Measurements from ENCODE around the gene SATL1. TPM values are rescaled to one million over a fixed set of nuclear protein-coding genes. Genes with fewer than 3 reads are reported as not detected.

Gene SATL1
- total and polyA plus RNA-seq, 9 donors, result 0.02 to 0.10 TPM; not detected in 7

DNA sequence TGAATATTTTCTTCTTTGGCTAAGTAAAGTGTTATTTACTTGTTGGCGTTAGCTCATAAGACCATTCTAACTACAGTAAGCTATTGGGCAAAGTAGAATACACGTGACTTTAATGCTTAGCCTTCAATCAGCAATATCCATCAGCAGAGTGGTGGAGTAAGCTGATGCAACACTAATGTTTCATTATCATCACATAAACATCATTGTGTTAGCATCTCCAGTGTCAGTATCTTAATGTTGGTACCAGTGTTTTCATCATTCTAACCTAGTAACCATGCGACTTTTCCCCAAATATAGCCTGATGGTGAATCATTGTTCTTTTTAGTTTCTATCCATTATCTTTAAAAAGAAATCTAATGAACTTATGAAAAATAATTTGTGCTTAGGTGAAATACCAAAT is 191.4 kb downstream of the SATL1 start:
- no peak for DNase-seq
- Histone ChIP-seq H3K27ac (no peak overlapping the region), H3K4me1 (ENCODE audit: insufficient read depth) (no peaks in the 10 kb centered on the region), H3K27me3 (no peaks in the 10 kb centered on the region), H3K36me3 (no peaks in the 10 kb centered on the region), H3K4me3 (no peak overlapping the region), H3K9me3 (no peaks in the 10 kb centered on the region)
- WGBS, 3 donors, result 35 to 52% (median 43%) methylated on average over 3 of the region's 3 CpGs
- intact Hi-C loops (cut with DNase I), result no loop called here
- TF ChIP-seq, protein P1, sequence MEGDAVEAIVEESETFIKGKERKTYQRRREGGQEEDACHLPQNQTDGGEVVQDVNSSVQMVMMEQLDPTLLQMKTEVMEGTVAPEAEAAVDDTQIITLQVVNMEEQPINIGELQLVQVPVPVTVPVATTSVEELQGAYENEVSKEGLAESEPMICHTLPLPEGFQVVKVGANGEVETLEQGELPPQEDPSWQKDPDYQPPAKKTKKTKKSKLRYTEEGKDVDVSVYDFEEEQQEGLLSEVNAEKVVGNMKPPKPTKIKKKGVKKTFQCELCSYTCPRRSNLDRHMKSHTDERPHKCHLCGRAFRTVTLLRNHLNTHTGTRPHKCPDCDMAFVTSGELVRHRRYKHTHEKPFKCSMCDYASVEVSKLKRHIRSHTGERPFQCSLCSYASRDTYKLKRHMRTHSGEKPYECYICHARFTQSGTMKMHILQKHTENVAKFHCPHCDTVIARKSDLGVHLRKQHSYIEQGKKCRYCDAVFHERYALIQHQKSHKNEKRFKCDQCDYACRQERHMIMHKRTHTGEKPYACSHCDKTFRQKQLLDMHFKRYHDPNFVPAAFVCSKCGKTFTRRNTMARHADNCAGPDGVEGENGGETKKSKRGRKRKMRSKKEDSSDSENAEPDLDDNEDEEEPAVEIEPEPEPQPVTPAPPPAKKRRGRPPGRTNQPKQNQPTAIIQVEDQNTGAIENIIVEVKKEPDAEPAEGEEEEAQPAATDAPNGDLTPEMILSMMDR (IDR thresholded peaks at IDR 0.05), result no peak
- TF ChIP-seq POLR2A (IDR thresholded peaks at IDR 0.05) (no peak), EP300 (IDR thresholded peaks at IDR 0.05) (no peak)

DNA sequence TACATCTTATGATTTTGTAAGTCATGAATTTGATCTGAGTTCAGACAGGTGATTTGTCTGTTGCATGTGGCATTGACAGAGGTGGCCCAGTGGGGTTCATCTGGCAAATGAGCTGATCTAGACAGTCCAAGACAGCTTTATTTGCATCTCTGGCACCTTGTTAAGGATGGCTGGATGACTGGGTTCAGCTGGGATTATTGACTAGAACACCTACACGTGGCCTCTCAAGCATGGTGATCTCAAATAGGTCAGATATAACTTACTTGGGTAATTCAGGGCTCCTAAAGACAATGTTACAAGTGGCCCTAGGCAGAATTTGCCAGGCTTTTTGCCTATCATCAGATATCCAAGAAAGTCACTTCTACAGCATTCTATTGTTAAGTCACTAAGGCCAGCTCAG is 192.0 kb downstream of the SATL1 start:
- no peak overlapping the region for H3K27ac ChIP-seq
- intact Hi-C loops (cut with DNase I), result no loop called here

More for the DNA sequence above, 192.0 kb downstream of the SATL1 start:
- WGBS, 3 donors, result 32 to 46% (median 39%) methylated on average over 1 of the region's 1 CpG
- Histone ChIP-seq H3K9me3 (no peaks in the 10 kb centered on the region), H3K36me3 (no peaks in the 10 kb centered on the region), H3K27me3 (no peaks in the 10 kb centered on the region), H3K4me3 (no peak overlapping the region), H3K4me1 (ENCODE audit: insufficient read depth) (no peaks in the 10 kb centered on the region)
- TF ChIP-seq POLR2A (IDR thresholded peaks at IDR 0.05), result no peak
- TF ChIP-seq, protein P1 (IDR thresholded peaks at IDR 0.05), result no peak
- TF ChIP-seq EP300 (IDR thresholded peaks at IDR 0.05), result no peak
- DNase-seq, result no peak

Other genes starting within 250 kb of the SATL1 start
- 10 to 100 TPM in 5 of 7 donors, 1 to 10 TPM in 2; 3.9 to 18.5 (median 13.3) TPM for gene APOOL, start 239.9 kb downstream of the SATL1 start, total RNA-seq
- gene APOOL, start 239.9 kb downstream of the SATL1 start, polyA plus RNA-seq, result 10 to 100 TPM in 1 of 2 donors, 1 to 10 TPM in 1; 3.9 to 11.8 TPM
- gene ZNF711, start 212 bp upstream of the SATL1 start, total RNA-seq, result 1 to 10 TPM; 5.3 to 8.8 (median 6.2) TPM
- 1 to 10 TPM; 6.1 to 7.8 TPM for gene ZNF711, start 212 bp upstream of the SATL1 start, polyA plus RNA-seq
- gene POF1B, start 135.9 kb upstream of the SATL1 start, total RNA-seq, result 1 to 10 TPM in 1 of 7 donors, under 1 TPM in 6; 0.08 to 2.9 (median 0.54) TPM
- gene POF1B, start 135.9 kb upstream of the SATL1 start, polyA plus RNA-seq, result under 1 TPM; 0.07 to 0.58 TPM

Measured in ovary (tissue), 9 donors.